Renal pelvis (tissue), 4 donors: ENCODE results near the gene LRP1-AS. TPM values are rescaled to one million over a fixed set of nuclear protein-coding genes. Genes with fewer than 3 reads are reported as not detected.

ENCODE experiments used
- DNase-seq: peaks from one replicate; pipeline ENCODE4 v3.0.0-alpha.2; 2013
- polyA plus RNA-seq, 3 donors: library from polyadenylated mRNA; unstranded; fragments of 120-200 nt; gene quantifications; one replicate each; pipeline ENCODE4 v1.2.1, GENCODE V29; 2013; ENCODE audit not compliant: insufficient read length in 3 of 3

Gene LRP1-AS
- polyA plus RNA-seq, 3 donors, result not detected

DNA sequence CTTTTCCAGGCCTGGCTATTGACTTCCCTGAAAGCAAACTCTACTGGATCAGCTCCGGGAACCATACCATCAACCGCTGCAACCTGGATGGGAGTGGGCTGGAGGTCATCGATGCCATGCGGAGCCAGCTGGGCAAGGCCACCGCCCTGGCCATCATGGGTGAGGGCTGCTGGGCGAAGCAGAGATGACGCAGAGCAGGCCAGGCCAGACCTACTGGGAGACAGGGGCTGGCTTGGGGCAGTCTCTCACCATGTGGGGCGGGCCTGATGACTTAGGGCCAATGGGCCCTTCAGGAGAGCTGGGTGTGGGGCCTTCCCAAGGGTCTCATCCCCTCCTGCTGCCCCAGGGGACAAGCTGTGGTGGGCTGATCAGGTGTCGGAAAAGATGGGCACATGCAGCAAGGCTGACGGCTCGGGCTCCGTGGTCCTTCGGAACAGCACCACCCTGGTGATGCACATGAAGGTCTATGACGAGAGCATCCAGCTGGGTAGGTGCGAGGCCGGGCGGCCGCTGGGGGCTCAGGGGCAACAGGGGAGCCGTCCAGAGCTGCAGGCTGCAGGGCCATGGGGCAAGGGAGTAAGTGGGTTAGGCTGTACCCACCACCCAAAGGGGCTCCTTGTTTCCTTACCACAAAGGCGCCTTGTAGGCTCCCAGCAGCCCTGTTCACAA, 33.0 kb upstream of the LRP1-AS start:
- DNase-seq, result no peak

GRCh38 chr12:57179331-57180086, 32.1 kb upstream of the LRP1-AS start:
- DNase-seq, result no peak

- no peak for DNase-seq
Observed at GRCh38 chr12:57178213-57178612, 30.8 kb upstream of the LRP1-AS start.

DNA sequence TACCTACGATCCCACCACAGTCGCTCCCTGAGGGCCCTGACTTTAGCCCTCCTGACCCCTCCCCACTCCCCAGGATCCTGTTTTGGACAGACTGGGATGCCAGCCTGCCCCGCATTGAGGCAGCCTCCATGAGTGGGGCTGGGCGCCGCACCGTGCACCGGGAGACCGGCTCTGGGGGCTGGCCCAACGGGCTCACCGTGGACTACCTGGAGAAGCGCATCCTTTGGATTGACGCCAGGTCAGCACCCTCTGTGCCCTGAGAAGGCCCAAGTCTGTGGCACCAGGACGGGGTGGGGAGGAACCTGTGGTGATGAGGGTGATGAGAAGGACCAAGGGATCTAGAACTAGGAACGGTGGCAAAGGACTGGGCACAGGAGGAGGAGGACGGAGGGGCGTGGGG, 29.9 kb upstream of the LRP1-AS start:
- no peak for DNase-seq

DNA sequence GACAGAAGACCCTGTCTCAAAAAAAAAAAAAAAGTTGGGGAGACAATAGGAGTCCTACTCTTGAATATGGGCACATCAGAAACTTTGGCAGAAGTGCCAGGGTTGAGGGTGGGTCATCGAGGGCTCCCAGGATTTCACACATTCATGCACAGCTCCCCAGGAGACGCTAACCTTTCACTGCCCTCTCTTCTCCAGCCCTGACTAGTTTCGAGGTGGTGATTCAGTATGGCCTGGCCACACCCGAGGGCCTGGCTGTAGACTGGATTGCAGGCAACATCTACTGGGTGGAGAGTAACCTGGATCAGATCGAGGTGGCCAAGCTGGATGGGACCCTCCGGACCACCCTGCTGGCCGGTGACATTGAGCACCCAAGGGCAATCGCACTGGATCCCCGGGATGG, 29.4 kb upstream of the LRP1-AS start:
- DNase-seq, result no peak

GRCh38 chr12:57176139-57176477, 28.7 kb upstream of the LRP1-AS start:
- DNase-seq, result no peak

- peak; percentile 42 for DNase-seq
Observed at GRCh38 chr12:57175428-57176138, 28.2 kb upstream of the LRP1-AS start.

GRCh38 chr12:57173683-57174082, 26.3 kb upstream of the LRP1-AS start:
- DNase-seq, result no peak

GRCh38 chr12:57173089-57173488, 25.7 kb upstream of the LRP1-AS start:
- DNase-seq, result no peak

GRCh38 chr12:57171668-57172067, 24.2 kb upstream of the LRP1-AS start:
- no peak for DNase-seq

- no peak for DNase-seq
Observed at GRCh38 chr12:57170927-57171326, 23.5 kb upstream of the LRP1-AS start.

GRCh38 chr12:57170408-57170807, 23.0 kb upstream of the LRP1-AS start:
- no peak for DNase-seq

DNA sequence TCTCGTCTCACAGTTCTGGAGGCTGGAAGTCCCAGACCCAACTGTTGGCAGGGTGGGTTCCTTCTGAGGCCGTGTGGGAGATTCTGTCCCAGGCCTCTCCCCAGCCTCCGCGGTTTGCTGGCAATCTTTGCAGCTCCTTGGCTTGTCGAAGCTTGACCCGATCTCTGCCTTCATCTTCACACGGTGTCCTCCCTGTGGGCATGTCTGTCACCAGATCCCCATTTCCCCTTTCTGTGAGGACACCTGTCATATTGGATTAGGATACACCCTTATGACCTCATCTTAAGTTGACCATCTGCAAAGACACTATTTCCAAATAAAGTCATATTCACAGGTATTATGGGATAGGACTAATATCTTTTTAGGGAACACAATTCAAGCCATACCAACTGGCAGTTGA, 22.6 kb upstream of the LRP1-AS start:
- no peak for DNase-seq

DNA sequence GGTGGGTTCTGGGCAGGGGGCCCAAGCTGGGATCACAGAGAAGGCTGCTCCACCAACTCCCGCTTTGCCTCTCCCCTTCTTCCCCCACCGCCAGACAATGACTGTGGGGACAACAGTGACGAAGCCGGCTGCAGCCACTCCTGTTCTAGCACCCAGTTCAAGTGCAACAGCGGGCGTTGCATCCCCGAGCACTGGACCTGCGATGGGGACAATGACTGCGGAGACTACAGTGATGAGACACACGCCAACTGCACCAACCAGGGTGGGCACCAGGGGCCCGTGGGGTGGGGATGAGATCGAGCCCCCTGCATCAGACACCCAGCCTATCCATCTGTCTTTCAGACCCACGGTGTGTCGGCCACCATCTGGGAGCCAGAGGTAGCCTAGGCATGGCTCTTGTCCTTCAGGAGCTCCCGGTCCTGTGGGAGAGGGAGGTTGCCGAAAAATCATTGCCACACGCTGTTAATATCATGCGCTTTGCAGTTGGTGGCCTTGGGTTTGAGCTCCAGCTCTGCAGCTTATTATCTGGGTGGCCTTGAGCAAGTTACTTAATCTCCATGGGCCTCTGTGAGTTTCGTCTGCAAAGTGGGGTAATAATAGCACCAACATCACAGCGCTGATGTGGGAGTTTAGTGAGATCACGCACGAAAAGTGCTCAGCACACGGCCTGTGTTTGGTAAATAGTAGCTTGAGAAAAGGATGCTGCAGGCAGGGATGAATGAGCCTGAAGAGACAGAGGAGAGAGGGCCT, 21.8 kb upstream of the LRP1-AS start:
- DNase-seq, result no peak

GRCh38 chr12:57168058-57168457, 20.6 kb upstream of the LRP1-AS start:
- DNase-seq, result no peak

DNA sequence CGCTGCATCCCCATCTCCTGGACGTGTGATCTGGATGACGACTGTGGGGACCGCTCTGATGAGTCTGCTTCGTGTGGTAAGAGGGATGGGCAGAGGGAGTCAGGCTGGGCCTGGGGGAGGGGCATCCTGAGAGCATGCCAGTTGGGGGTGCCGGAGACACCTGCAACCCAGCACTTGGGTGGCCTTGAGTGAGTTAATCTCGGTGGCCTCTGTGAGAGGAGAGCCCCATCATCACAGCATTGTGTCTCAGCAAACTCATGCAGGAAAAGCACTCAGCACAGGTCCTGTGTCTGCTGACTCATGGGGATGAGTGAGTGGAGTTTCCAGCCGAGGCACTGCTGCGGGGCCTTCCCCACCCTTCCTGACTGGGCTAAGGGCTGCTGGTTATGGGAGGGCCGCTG, 19.6 kb upstream of the LRP1-AS start:
- DNase-seq, result no peak

DNA sequence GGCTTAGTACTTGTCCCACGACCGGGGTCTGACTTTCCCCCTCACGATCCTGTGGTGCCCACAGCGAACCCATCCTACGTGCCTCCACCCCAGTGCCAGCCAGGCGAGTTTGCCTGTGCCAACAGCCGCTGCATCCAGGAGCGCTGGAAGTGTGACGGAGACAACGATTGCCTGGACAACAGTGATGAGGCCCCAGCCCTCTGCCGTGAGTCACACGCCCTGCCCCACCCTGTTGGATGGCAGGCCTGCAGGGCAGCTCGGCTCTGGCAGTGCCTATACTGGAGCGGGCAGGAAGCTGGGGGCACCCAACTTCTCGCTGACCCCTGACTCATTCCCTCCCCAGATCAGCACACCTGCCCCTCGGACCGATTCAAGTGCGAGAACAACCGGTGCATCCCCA, 18.3 kb upstream of the LRP1-AS start:
- DNase-seq, result no peak

DNA sequence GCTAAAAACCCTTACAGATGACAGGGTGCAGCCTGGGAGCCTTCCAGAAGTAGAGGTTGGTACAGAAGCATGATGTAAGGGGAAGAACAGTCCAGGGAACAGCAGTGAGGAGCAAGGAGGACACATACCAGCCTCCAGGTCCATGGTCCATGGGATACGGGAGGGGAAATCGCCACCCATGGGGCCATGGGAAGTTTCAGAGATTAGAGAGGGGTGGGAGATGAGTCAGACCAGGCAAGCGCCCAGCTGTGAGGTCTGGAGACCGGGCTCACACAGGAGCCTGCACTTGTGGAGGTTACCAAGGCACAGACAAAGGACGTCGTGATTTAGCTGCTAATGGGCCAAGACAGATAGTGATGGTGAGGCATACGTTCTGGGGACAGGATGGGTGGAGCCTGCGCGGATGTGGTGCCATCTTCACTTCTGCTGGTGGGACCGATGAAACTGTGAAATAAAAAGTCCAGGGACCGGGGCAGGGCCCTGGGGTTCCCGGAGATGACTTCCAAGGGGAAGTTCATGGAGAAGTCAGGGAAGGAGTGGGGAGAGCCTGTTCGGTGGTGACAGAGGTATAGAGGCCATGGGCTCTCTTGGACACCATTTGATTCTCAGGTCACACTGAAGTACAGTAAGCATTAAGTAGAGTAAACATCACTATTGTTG, 17.7 kb upstream of the LRP1-AS start:
- no peak for DNase-seq

DNA sequence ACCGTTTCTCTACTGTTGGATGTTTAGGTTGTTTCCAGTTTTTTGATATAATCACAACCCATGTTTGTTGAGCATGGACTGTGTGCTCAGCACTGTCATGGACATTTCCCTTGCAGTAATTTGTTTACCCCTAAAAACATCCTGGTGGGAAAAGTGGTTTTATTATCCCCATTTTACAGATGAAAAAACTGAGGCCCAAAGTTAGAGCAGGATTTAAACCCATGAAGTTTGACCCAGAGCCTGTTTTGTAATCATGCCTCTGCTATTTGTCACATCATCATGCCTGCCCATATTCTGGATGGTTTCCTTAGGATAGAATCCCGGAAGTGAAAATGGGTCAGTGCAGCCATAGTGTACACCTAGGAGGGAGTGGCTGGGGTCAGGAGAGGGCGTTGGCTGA, 17.0 kb upstream of the LRP1-AS start:
- no peak for DNase-seq

DNA sequence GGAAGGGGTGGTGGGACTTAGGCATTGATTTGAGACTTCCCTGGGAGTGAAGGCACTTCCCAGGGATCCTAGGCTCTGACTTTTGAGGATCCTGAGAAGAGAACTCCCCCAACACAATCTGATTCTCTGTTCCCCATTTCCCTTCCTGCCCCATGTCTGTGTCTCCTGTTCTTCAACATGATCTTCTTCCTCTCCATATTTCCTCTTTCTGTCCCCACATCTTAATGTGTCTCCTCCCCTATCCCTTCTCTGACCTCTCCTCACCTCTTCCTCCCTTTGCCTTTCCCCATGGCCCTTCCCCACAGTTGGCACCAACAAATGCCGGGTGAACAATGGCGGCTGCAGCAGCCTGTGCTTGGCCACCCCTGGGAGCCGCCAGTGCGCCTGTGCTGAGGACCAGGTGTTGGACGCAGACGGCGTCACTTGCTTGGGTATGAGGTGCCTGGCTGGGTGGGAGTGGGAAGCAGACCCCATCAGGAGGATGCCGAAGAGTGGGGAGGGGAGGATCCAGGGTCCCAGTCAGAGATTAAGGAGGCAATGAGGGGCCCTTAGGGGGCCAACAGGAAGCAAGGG, 15.2 kb upstream of the LRP1-AS start:
- DNase-seq, result no peak

- no peak for DNase-seq
Observed at GRCh38 chr12:57161491-57161890, 14.1 kb upstream of the LRP1-AS start.

GRCh38 chr12:57160741-57161140, 13.3 kb upstream of the LRP1-AS start:
- no peak for DNase-seq
